D721Med (cell line): ENCODE results near the gene TVP23A.

ENCODE experiments used
- DNase-seq: peaks from one replicate; pipeline ENCODE4 v3.0.0; 2011; ENCODE audit warnings: low spot score; ENCODE audit not compliant: insufficient read length
- FAIRE-seq: peaks from 2 replicates; lab custom pipeline; 2011; peaks lifted over from hg19 to GRCh38; lab: Jason Lieb, UNC
- CTCF ChIP-seq: IDR thresholded peaks from 2 replicates; pipeline ENCODE4 v1.5.1; 2012; ENCODE audit warnings: mild to moderate bottlenecking, control low read depth; ENCODE audit not compliant: insufficient read depth; ENCODE audit errors: missing control alignments

TVP23A gene

GRCh38 chr16:10828851-10829366 lies 10.3 kb upstream of the TVP23A start:
- no peak for TF ChIP-seq CTCF
- FAIRE-seq (no peak), DNase-seq (no peak)

- no peak for DNase-seq
- no peak for TF ChIP-seq CTCF
Observed at GRCh38 chr16:10827691-10828341, 9.2 kb upstream of the TVP23A start.

GRCh38 chr16:10824111-10824893 lies 5.7 kb upstream of the TVP23A start:
- FAIRE-seq: no peak
- DNase-seq: no peak
- TF ChIP-seq CTCF: no peak

More at GRCh38 chr16:10827691-10828341, 9.2 kb upstream of the TVP23A start:
- FAIRE-seq: no peak

- no peak for TF ChIP-seq CTCF
Observed at GRCh38 chr16:10822702-10823101, 4.1 kb upstream of the TVP23A start.

GRCh38 chr16:10820546-10820945 lies 2.0 kb upstream of the TVP23A start:
- FAIRE-seq: no peak
- DNase-seq: no peak
- TF ChIP-seq CTCF: no peak

More at GRCh38 chr16:10822702-10823101, 4.1 kb upstream of the TVP23A start:
- DNase-seq (no peak), FAIRE-seq (no peak)

- no peak for TF ChIP-seq CTCF
- no peak for DNase-seq
- no peak for FAIRE-seq
Observed at GRCh38 chr16:10817514-10817913, 1.1 kb downstream of the TVP23A start.
